Small intestine (tissue), 16 donors: ENCODE results near the gene CYP4X1. TPM values are rescaled to one million over a fixed set of nuclear protein-coding genes. Genes with fewer than 3 reads are reported as not detected.
A peak's percentile ranks its signal among the peaks of the same experiment; 100 is the strongest.
"Not testable (repeated sequence)": the region's sequence is repeated elsewhere in the genome, so short reads cannot be mapped to it uniquely, and the experiment has no call there.

Experiments
- DNase-seq, 2 donors: peaks; one replicate each; pipeline versions ENCODE4 v3.0.0 to v3.0.0-alpha.2; 2013
- FAIRE-seq: peaks from 2 replicates; lab custom pipeline; 2012; peaks lifted over from hg19 to GRCh38; lab: Jason Lieb, UNC
- H3K27ac ChIP-seq, 3 donors: one replicate each; pipeline ENCODE4 v1.5.1; 2013; ENCODE audit warnings: low read length in 2 of 3, mild to moderate bottlenecking in 2 of 3, control low read depth in 1 of 3, inconsistent platforms in 1 of 3, low read depth in 1 of 3, moderate library complexity in 1 of 3
- H3K27me3 ChIP-seq, 3 donors: one replicate each; pipeline ENCODE4 v1.6.1; 2013; ENCODE audit warnings: low read length in 3 of 3, inconsistent platforms in 1 of 3; ENCODE audit not compliant: control insufficient read depth in 3 of 3, insufficient read depth in 3 of 3
- H3K36me3 ChIP-seq, 3 donors: one replicate each; pipeline ENCODE4 v1.6.1; 2013; ENCODE audit warnings: low read length in 3 of 3, inconsistent platforms in 1 of 3, low read depth in 1 of 3, mild to moderate bottlenecking in 1 of 3, moderate library complexity in 1 of 3; ENCODE audit not compliant: control insufficient read depth in 3 of 3, insufficient read depth in 2 of 3
- H3K4me1 ChIP-seq, 3 donors: one replicate each; pipeline ENCODE4 v1.6.1; 2013; ENCODE audit warnings: low read length in 2 of 3, inconsistent platforms in 1 of 3, low read depth in 1 of 3, mild to moderate bottlenecking in 1 of 3, moderate library complexity in 1 of 3; ENCODE audit not compliant: control insufficient read depth in 3 of 3, insufficient read depth in 2 of 3
- H3K4me3 ChIP-seq, 3 donors: one replicate each; pipeline ENCODE4 v1.5.1; 2013; ENCODE audit warnings: low read length in 3 of 3, control low read depth in 1 of 3, inconsistent platforms in 1 of 3, low read depth in 1 of 3, mild to moderate bottlenecking in 1 of 3, moderate library complexity in 1 of 3
- H3K9me3 ChIP-seq, 2 donors: one replicate each; pipeline ENCODE4 v1.6.1; 2013; ENCODE audit warnings: low read depth in 1 of 2, low read length in 1 of 2; ENCODE audit not compliant: control insufficient read depth in 2 of 2, insufficient read depth in 1 of 2
- WGBS, 3 donors: extraction: QIAGEN DNeasy Blood & Tissue Kit; methylation state at CpG; one replicate each; pipeline ENCODE4 v1.1.7; 2013; 5-methylcytosine and 5-hydroxymethylcytosine counted together
- long read RNA-seq, 10 donors: transcript quantifications; one replicate each; lab custom pipeline, GENCODE V29; 2026
- polyA plus RNA-seq, 4 donors: library from polyadenylated mRNA; stranded (reverse) in 3 of 4; unstranded in 1 of 4; fragments of 200-250 nt in 3 of 4; fragments of 120-200 nt in 1 of 4; gene quantifications; one replicate each; pipeline versions ENCODE4 v1.2.1 to v1.2.3, GENCODE V29; 2013
- donor health status: healthy with polysubstance abuse.
- donor health status: control.
- donor health status: control.
- donor health status: Bipolar disorder and iron deficiency.
- donor health status: healthy.

Gene CYP4X1, protein sequence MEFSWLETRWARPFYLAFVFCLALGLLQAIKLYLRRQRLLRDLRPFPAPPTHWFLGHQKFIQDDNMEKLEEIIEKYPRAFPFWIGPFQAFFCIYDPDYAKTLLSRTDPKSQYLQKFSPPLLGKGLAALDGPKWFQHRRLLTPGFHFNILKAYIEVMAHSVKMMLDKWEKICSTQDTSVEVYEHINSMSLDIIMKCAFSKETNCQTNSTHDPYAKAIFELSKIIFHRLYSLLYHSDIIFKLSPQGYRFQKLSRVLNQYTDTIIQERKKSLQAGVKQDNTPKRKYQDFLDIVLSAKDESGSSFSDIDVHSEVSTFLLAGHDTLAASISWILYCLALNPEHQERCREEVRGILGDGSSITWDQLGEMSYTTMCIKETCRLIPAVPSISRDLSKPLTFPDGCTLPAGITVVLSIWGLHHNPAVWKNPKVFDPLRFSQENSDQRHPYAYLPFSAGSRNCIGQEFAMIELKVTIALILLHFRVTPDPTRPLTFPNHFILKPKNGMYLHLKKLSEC
- 1 to 10 TPM in 1 of 4 donors, under 1 TPM in 2, not detected in 1; 0.67 to 5.5 (median 0.77) TPM for polyA plus RNA-seq
- long read RNA-seq, donor 1: 0 reads
- long read RNA-seq, donor 2, partial matches to known transcripts: 0 of 1 reads
- long read RNA-seq, donor 2, other reads (novel, unspliced or antisense): 0 of 1 reads
- long read RNA-seq, donor 3: 0 reads
- long read RNA-seq, donor 4: 0 reads
- long read RNA-seq, donor 5: 0 reads
- long read RNA-seq, donor 6: 0 reads
- long read RNA-seq, donor 7: 0 reads
- long read RNA-seq, donor 8: 0 reads
- long read RNA-seq, donor 9: 0 reads
- long read RNA-seq, donor 10: 0 reads

DNA sequence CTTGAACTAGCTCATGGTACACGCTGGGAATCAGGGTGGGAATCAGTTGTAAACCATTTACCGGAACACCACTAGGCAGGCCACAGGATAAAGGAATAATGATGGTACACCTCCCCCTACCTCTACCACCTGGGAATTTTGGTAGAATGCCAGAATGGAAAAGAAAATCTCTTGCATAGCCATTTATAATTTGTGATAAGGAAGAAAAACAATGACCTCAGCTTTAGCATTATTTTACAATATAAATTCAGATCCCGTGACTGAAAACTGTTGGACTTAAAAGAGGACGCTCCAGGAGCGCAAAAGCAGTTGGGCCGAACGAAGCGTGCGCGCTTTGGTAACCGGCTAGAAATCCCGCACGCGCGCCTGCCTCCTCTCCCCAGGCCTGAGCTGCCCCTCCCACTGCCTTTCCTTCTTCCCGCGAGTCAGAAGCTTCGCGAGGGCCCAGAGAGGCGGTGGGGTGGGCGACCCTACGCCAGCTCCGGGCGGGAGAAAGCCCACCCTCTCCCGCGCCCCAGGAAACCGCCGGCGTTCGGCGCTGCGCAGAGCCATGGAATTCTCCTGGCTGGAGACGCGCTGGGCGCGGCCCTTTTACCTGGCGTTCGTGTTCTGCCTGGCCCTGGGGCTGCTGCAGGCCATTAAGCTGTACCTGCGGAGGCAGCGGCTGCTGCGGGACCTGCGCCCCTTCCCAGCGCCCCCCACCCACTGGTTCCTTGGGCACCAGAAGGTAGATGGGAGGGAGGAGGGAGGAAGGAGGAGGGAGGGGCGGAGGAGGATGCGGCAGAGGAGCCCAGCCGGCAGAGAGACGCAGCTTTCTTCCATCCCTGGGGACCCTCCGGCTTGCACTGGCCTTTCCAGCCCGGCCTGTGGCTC is at the start of gene CYP4X1:
TSS of gene CYP4X1 (plus strand) at position 402 of the 873 bp plus-strand sequence. CDS start at position 551, 149 bp downstream.
- Histone ChIP-seq H3K4me3 (peak within 1 kb of the TSS in 2 of 3 donors; percentile 23 to 28), H3K9me3 (no peaks in the 10 kb centered on the region), H3K27ac (peak within 1 kb of the TSS in 2 of 3 donors; percentile 28 to 35), H3K36me3 (no peaks in the 10 kb centered on the region), H3K27me3 (peaks cover 0 to 15% (median 4%) of the 10 kb centered on the region in 3 donors), H3K4me1 (no peaks in the 10 kb centered on the region)
- DNase-seq (peak; percentile 22 to 46), FAIRE-seq (no peak)
- WGBS, 3 donors: 1 to 3% (median 3%) methylated on average over 43 to 49 of the region's 49 CpGs

DNA sequence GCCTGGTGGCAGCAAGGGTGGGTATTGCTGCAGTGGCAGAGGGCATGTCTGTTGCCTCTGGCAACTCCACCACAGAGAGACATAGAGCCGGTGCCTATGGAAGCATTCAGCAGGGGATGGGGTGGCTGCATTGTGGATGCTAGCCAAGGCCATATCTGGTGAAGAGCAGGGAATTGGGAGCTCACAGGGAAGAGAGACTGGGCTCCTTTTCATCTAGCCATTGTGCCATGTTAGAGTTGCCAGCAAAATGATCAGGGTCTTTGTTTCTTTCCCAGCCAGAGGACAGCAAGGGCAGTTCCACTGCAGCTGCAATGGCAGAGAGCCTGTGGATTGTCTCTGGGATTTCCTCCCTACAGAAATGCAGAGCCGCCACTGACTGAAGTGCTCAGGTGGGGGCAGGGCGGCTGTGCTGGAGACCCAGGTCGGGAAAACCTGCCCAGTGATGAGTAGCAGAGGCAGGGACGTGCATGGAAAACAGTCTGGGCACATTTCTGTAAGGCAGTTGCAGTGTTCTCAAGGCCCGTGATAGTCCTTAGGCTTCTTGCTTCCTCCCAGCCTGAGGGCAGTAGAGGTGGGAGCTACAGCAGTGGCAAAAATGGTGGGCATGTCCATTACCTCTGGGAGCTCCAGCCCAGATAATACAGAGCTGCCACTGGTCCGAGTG is 40.2 kb upstream of the CYP4X1 start:
- H3K27me3 ChIP-seq: peaks cover 0 to 7% (median 2%) of the 10 kb centered on the region in 3 donors
- no peak for FAIRE-seq
- DNase-seq: no peak
- H3K4me1 ChIP-seq: no peaks in the 10 kb centered on the region
- WGBS, 3 donors: 55 to 78% (median 70%) methylated on average over 7 of the region's 7 CpGs
- H3K9me3 ChIP-seq: no peaks in the 10 kb centered on the region
- no peaks in the 10 kb centered on the region for H3K36me3 ChIP-seq
- no peak overlapping the region for H3K4me3 ChIP-seq
- H3K27ac ChIP-seq: no peak overlapping the region

DNA sequence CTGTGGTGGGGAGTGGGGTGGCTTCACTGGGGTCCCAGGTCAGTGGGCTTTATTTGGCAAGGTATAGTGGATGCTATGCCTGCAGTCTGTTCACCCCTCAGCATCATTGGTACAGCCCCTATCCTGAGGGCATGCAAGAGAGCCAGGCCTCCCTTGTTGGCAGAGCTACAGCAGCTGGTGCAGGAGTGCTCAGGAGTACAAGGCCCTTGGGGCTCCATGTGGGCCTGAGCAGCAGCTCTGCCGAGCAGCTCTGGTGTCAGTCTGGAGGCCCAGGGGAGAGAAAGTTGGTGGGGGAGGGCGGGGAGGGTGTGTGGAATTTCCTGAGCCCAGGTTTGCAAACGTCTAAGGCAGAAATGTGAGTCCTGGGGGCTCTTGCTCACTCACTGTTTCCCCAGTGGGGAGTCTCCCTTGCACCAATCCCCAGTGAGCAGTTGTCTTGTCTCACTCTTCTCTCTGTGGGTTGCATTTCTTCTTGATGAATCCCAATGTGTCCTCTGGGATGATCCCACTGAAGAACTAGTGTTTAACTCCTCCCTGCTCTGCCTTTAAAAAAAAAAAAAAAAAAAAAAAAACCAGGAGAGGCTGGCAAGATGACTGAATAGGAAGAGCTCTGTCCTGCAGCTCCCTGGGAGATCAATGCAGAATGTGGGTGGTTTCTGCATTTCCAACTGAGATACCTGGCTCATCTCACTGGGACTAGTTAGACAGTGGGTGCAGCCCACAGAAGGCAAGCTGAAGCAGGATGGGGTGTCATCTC is 39.5 kb upstream of the CYP4X1 start:
- Histone ChIP-seq H3K4me3 (no peak overlapping the region), H3K4me1 (no peaks in the 10 kb centered on the region), H3K27me3 (peaks cover 0 to 7% (median 2%) of the 10 kb centered on the region in 3 donors), H3K36me3 (no peaks in the 10 kb centered on the region), H3K27ac (no peak overlapping the region), H3K9me3 (no peaks in the 10 kb centered on the region)
- 37 to 63% (median 47%) methylated on average over 3 of the region's 3 CpGs for WGBS, 3 donors
- FAIRE-seq: no peak
- DNase-seq: no peak

DNA sequence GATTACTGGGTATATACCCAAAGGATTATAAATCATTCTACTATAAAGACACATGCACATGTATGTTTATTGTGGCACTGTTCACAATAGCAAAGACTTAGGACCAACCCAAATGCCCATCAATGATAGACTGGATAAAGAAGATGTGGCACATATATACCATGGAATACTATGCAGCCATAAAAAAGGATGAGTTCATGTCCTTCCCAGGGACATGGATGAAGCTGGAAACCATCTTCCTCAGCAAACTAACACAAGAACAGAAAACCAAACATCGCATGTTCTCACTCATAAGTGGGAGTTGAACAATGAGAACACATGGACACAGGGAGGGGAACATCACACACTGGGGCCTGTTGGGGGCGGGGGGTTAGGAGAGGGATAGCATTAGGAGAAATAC is 32.9 kb upstream of the CYP4X1 start:
- not testable (repeated sequence) for H3K4me3 ChIP-seq, H3K9me3 ChIP-seq, H3K36me3 ChIP-seq, H3K27ac ChIP-seq, H3K4me1 ChIP-seq, H3K27me3 ChIP-seq, FAIRE-seq, DNase-seq
- 69 to 85% (median 71%) methylated on average over 2 of the region's 2 CpGs for WGBS, 3 donors

DNA sequence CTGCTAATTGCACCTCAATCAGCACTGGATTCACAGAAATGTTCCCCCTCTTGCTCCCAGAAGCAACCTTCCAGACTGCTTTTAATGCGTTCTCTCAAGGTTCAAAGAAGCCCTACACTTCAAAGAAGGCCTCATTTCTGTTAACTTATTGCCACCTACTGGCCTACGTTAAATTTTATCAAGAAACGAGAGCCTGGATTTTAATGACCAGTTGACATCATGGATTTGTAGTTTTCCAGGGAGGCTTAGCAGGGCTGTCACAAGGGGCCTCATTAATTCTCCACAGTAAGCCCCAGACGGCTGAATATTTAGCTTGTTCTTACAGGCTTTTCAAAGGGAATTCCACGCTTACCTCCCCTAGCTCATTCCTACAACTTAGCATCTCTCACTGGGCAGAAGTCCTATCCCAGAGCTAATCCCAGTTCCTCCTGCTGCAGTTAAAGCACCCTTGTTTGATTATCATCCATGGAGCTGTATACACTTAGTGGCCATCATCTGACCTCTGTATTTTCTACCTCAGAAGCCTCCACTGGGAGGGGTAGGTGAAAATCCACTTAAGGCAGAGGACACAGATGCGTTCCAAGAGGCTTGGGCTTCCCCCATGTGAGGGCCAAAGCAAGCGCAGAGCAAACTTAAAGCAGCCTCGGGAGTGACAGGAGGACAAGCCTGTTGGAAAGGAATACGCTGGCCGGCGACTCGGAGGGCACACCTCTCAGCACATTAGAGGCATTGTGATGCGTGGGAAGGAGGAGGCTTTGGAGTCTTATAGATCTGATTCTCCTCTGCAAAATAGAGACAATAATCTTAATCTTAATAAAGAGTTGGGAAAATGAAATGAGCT is 32.2 kb upstream of the CYP4X1 start:
- Histone ChIP-seq H3K27me3 (no peaks in the 10 kb centered on the region), H3K4me1 (no peaks in the 10 kb centered on the region), H3K36me3 (no peaks in the 10 kb centered on the region), H3K9me3 (no peaks in the 10 kb centered on the region), H3K27ac (no peak overlapping the region), H3K4me3 (no peak overlapping the region)
- FAIRE-seq (no peak), DNase-seq (peak; percentile 50 to 61)
- WGBS, 3 donors: 45 to 53% (median 47%) methylated on average over 13 of the region's 13 CpGs

DNA sequence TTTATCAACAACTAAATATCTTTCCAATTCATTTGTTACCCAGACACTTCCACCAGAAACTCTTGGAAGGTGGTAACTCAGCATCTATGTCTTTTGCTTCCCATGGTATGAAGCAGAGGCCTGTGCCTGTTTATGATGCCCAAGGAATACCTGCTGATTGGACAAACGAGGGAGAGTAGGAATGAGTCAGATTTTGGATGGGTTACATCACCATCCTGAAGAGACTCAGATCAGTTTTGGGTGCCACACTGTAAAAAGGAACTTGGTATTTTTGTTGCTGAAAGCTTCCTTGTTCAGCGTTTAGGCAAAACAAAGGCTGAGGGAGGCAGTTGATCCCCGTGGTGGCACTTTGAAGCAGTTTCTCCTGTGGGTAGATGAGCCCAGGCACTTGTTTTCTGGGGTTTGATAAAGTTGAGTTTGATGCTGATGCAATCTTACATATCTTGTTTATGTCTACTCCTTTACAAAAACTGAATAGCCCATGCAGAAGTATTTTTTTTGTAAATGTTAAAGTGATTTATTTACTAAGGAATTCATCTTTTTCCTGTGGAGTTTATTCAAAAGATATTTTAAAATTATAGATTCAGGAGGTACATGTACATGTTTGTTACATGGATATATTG is 26.7 kb upstream of the CYP4X1 start:
- Histone ChIP-seq H3K4me1 (no peaks in the 10 kb centered on the region), H3K27me3 (no peaks in the 10 kb centered on the region), H3K27ac (no peak overlapping the region), H3K9me3 (no peaks in the 10 kb centered on the region), H3K36me3 (no peaks in the 10 kb centered on the region), H3K4me3 (no peak overlapping the region)
- no peak for DNase-seq
- WGBS, 3 donors: 40 to 42% (median 41%) methylated on average over 3 of the region's 3 CpGs
- FAIRE-seq: no peak
